HepG2 (cell line): ENCODE data around the gene CCL27. TPM values are rescaled to one million over a fixed set of nuclear protein-coding genes. Genes with fewer than 3 reads are reported as not detected.

Source experiments
- CBFB ChIP-seq: sonication (generic); formaldehyde crosslinking; IDR thresholded peaks from 2 replicates; pipeline ENCODE4 v1.4.0; 2020; ENCODE audit warnings: missing genetic modification reagents
- CBX2 ChIP-seq, 2 experiments: fragments of 200-600 bp in 1 of 2; sonication (generic); formaldehyde crosslinking in 1 of 2; IDR thresholded peaks; 2 replicates each; pipeline versions ENCODE4 v1.7.0 to v1.8.1; 2018 to 2022; ENCODE audit warnings: low read depth in 2 of 2, low read length in 1 of 2, mild to moderate bottlenecking in 1 of 2, missing genetic modification reagents in 1 of 2
- CC2D1A ChIP-seq: sonication (generic); formaldehyde crosslinking; IDR thresholded peaks from 2 replicates; pipeline ENCODE4 v1.8.1; 2023; ENCODE audit warnings: mild to moderate bottlenecking, missing genetic modification reagents
- CCDC6 ChIP-seq: sonication (generic); formaldehyde crosslinking; IDR thresholded peaks from 2 replicates; pipeline ENCODE4 v1.8.1; 2022; ENCODE audit warnings: mild to moderate bottlenecking, missing genetic modification reagents, moderate library complexity
- HMGA1 ChIP-seq: sonication (generic); formaldehyde crosslinking; conservative IDR thresholded peaks from 2 replicates; pipeline ENCODE4 v1.4.0; 2020; ENCODE audit warnings: missing genetic modification reagents
- HNRNPUL1 ChIP-seq: fragments of 200-400 bp; formaldehyde crosslinking; IDR thresholded peaks from 2 replicates; pipeline ENCODE4 v1.6.1; 2017; ENCODE audit warnings: low read depth, mild to moderate bottlenecking, low read length, moderate library complexity
- NCOA2 ChIP-seq: sonication (generic); formaldehyde crosslinking; IDR thresholded peaks from 2 replicates; pipeline ENCODE4 v1.8.0; 2022; ENCODE audit warnings: inconsistent platforms
- PREB ChIP-seq: sonication (generic); formaldehyde crosslinking; IDR thresholded peaks from 2 replicates; pipeline ENCODE4 v1.4.0; 2020; ENCODE audit warnings: missing genetic modification reagents
- PRPF4 ChIP-seq: fragments of 200-400 bp; formaldehyde crosslinking; IDR thresholded peaks from 2 replicates; pipeline ENCODE4 v1.6.1; 2016; ENCODE audit warnings: low read length, low read depth; ENCODE audit not compliant: poor library complexity, severe bottlenecking
- PTBP1 ChIP-seq: fragments of 200-400 bp; formaldehyde crosslinking; IDR thresholded peaks from 2 replicates; pipeline ENCODE4 v1.6.1; 2018; ENCODE audit warnings: low read length, low read depth; ENCODE audit not compliant: poor library complexity, severe bottlenecking
- RFX5 ChIP-seq: IDR thresholded peaks from 2 replicates; pipeline ENCODE4 v1.6.1; 2011; ENCODE audit warnings: low read depth, low read length, improper control_type of control experiment
- SOX13 ChIP-seq, 3 experiments: fragments of 450-650 bp in 1 of 3; sonication (generic) in 1 of 3; formaldehyde crosslinking in 1 of 3; IDR thresholded peaks in 2 of 3; conservative IDR thresholded peaks in 1 of 3; 2 replicates each; pipeline versions ENCODE4 v1.5.0 to v1.6.1; 2016 to 2020; ENCODE audit warnings: antibody characterized with exemption in 1 of 3, mild to moderate bottlenecking in 1 of 3, missing compliant biosample characterization in 1 of 3, missing genetic modification reagents in 1 of 3, moderate library complexity in 1 of 3
- SP1 ChIP-seq, 2 experiments: fragments of 450-650 bp in 1 of 2; sonication (generic) in 1 of 2; formaldehyde crosslinking in 1 of 2; IDR thresholded peaks; 2 replicates each; pipeline versions ENCODE4 v1.4.0 to v1.6.1; 2016 to 2020; ENCODE audit warnings: missing genetic modification reagents in 1 of 2
- SP2 ChIP-seq: sonication (generic); formaldehyde crosslinking; IDR thresholded peaks from 2 replicates; pipeline ENCODE4 v1.5.1; 2020; ENCODE audit warnings: mild to moderate bottlenecking, missing genetic modification reagents
- TAF1 ChIP-seq: sonication (generic); formaldehyde crosslinking; IDR thresholded peaks from 2 replicates; pipeline ENCODE4 v1.4.0; 2020; ENCODE audit warnings: missing genetic modification reagents
- ZBTB33 ChIP-seq: sonication (generic); formaldehyde crosslinking; IDR thresholded peaks from 2 replicates; pipeline ENCODE4 v1.4.0; 2020; ENCODE audit warnings: missing genetic modification reagents
- ZKSCAN8 ChIP-seq: IDR thresholded peaks from 2 replicates; pipeline ENCODE4 v1.6.1; 2016; ENCODE audit warnings: borderline replicate concordance, missing genetic modification reagents, missing compliant biosample characterization
- ZNF317 ChIP-seq: sonication (generic); formaldehyde crosslinking; IDR thresholded peaks from 2 replicates; pipeline ENCODE4 v1.5.0; 2020; ENCODE audit warnings: mild to moderate bottlenecking, missing genetic modification reagents
- ZNF33A ChIP-seq: sonication (generic); formaldehyde crosslinking; IDR thresholded peaks from 2 replicates; pipeline ENCODE4 v1.5.1; 2020; ENCODE audit warnings: missing genetic modification reagents, mild to moderate bottlenecking, moderate library complexity, borderline replicate concordance
- ZNF350 ChIP-seq: sonication (generic); formaldehyde crosslinking; IDR thresholded peaks from 2 replicates; pipeline ENCODE4 v1.4.0; 2020; ENCODE audit warnings: mild to moderate bottlenecking, low read depth, missing genetic modification reagents, borderline replicate concordance
- ZNF430 ChIP-seq: sonication (generic); formaldehyde crosslinking; IDR thresholded peaks from 2 replicates; pipeline ENCODE4 v1.9.0; 2021; ENCODE audit warnings: mild to moderate bottlenecking, missing genetic modification reagents
- ZNF563 ChIP-seq: sonication (generic); formaldehyde crosslinking; IDR thresholded peaks from 2 replicates; pipeline ENCODE4 v1.8.0; 2022; ENCODE audit warnings: mild to moderate bottlenecking, moderate library complexity, missing genetic modification reagents
- ZNF569 ChIP-seq: sonication (generic); formaldehyde crosslinking; IDR thresholded peaks from 2 replicates; pipeline ENCODE4 v1.5.0; 2020; ENCODE audit warnings: mild to moderate bottlenecking, missing genetic modification reagents, moderate library complexity, borderline replicate concordance
- ZNF614 ChIP-seq: IDR thresholded peaks from 2 replicates; pipeline ENCODE4 v1.6.1; 2018; ENCODE audit warnings: missing biosample characterization, missing genetic modification reagents, inconsistent platforms, borderline replicate concordance
- ZNF740 ChIP-seq: sonication (generic); formaldehyde crosslinking; IDR thresholded peaks from 2 replicates; pipeline ENCODE4 v1.4.0; 2020; ENCODE audit warnings: missing genetic modification reagents
- ZNF879 ChIP-seq: sonication (generic); formaldehyde crosslinking; IDR thresholded peaks from 2 replicates; pipeline ENCODE4 v1.8.1; 2023; ENCODE audit warnings: missing genetic modification reagents
- ZSCAN30 ChIP-seq: sonication (generic); formaldehyde crosslinking; IDR thresholded peaks from 2 replicates; pipeline ENCODE4 v1.5.0; 2020; ENCODE audit warnings: mild to moderate bottlenecking, missing genetic modification reagents
- polyA plus RNA-seq, 8 experiments: library from polyadenylated mRNA; depleted of rRNA in 3 of 8; stranded (reverse) in 7 of 8; unstranded in 1 of 8; fragments of >200 nt; fragmentation: Illumina TruSeq in 4 of 8; extraction: Trizol in 4 of 8; gene quantifications; 2 replicates each; pipeline versions ENCODE4 v1.2.1 to v1.2.3, GENCODE V29; 2011 to 2016; ENCODE audit warnings: low read depth in 4 of 8, missing spikeins in 1 of 8, mixed read lengths in 1 of 8; ENCODE audit not compliant: insufficient read depth in 1 of 8
- total RNA-seq, 5 experiments: library from RNA; depleted of rRNA; stranded (reverse); fragments of >200 nt; fragmentation: Illumina TruSeq; extraction: Trizol; gene quantifications; 2 replicates each; pipeline ENCODE4 v1.2.3, GENCODE V29; 2016; ENCODE audit warnings: low read depth in 1 of 5

Gene CCL27
- total and polyA plus RNA-seq, 2 of the 13 experiments (the other 11 are each of a cell fraction or from before 2014, with no cell fraction given): not detected

- TF ChIP-seq PREB (CRISPR knock-in tag): no peak
- TF ChIP-seq ZNF317 (CRISPR knock-in tag): no peak
- peak; percentile 90 for TF ChIP-seq TAF1
- TF ChIP-seq ZNF879: peak; percentile 88
- TF ChIP-seq NCOA2 (CRISPR knock-in tag): no peak; the same call in 1 of the 2 replicates
- TF ChIP-seq SP1 (IDR thresholded peaks at IDR 0.05): no peak
- TF ChIP-seq SP1 (CRISPR knock-in tag; IDR thresholded peaks at IDR 0.05): peak; percentile 94
- no peak for TF ChIP-seq CBX2 (IDR thresholded peaks at IDR 0.05; ENCODE audit: low read depth, low read length)
- no peak; the same call in 1 of the 2 replicates for TF ChIP-seq CBX2 (CRISPR knock-in tag; IDR thresholded peaks at IDR 0.05; ENCODE audit: low read depth)
- peak; percentile 23; the same call in 1 of the 2 replicates for TF ChIP-seq RFX5
- TF ChIP-seq CBFB (CRISPR knock-in tag): 0 out of 2 replicates have a peak, but pooled peaks have one; percentile 36
- no peak for TF ChIP-seq ZNF740
- peak; percentile 87 for TF ChIP-seq ZNF430 (CRISPR knock-in tag)
- TF ChIP-seq SP2 (CRISPR knock-in tag): peak; percentile 81
- TF ChIP-seq PTBP1: no peak
- TF ChIP-seq ZNF33A (CRISPR knock-in tag): no peak
- no peak for TF ChIP-seq ZSCAN30 (CRISPR knock-in tag)
- TF ChIP-seq ZKSCAN8 (CRISPR knock-in tag): no peak
- TF ChIP-seq HMGA1 (CRISPR knock-in tag): no peak
- TF ChIP-seq HNRNPUL1: no peak
- no peak for TF ChIP-seq SOX13 (IDR thresholded peaks at IDR 0.05)
- no peak; a peak in 2 of 4 replicates for TF ChIP-seq SOX13 (CRISPR knock-in tag; conservative IDR thresholded peaks at IDR 0.05 in 1 of 2, IDR thresholded peaks at IDR 0.05 in 1 of 2)
- TF ChIP-seq ZBTB33 (CRISPR knock-in tag): no peak
- no peak for TF ChIP-seq PRPF4
- peak; percentile 7; the same call in 1 of the 2 replicates for TF ChIP-seq ZNF563 (CRISPR knock-in tag)
- TF ChIP-seq ZNF350: peak; percentile 61
- no peak for TF ChIP-seq CC2D1A (CRISPR knock-in tag)
- peak; percentile 92 for TF ChIP-seq ZNF569
- TF ChIP-seq CCDC6 (CRISPR knock-in tag): peak; percentile 81
- TF ChIP-seq ZNF614 (CRISPR knock-in tag): no peak
Observed at GRCh38 chr9:34637356-34638137, 24.9 kb downstream of the CCL27 start, which contains the start of gene SIGMAR1 (continued).
